K562 (cell line): ENCODE measurements around the gene GLMP. TPM values are rescaled to one million over a fixed set of nuclear protein-coding genes. Genes with fewer than 3 reads are reported as not detected.

Experiments
- ATAC-seq: fragments of 200-7000 bp; cut with Tn5 transposase; 3 replicates; pipeline ENCODE4 v1.9.1; 2020; ENCODE audit warnings: moderate library complexity
- BruUV-seq: library from RNA; stranded (reverse); fragments of 400-500 nt; replicated peaks from 2 replicates; lab custom pipeline; 2021; lab: Mats Ljungman, UMichigan
- CTCF ChIA-PET: fragments of 300-600 bp; formaldehyde crosslinking; extraction: SDS; loops from one replicate; lab custom pipeline; 2021; ENCODE audit warnings: low intra/inter-chr PET ratio; lab: Yijun Ruan, JAX
- POLR2A ChIA-PET: fragments of 300-600, 350-650 bp; sonication (Branson Sonifier 250); formaldehyde crosslinking; extraction: SDS; loops from one replicate; lab custom pipeline; 2021; ENCODE audit warnings: antibody characterized with exemption, inconsistent platforms; lab: Yijun Ruan, JAX
- DNase-seq, 4 experiments: peaks; one replicate each; pipeline versions ENCODE4 v3.0.0 to v3.0.0-alpha.2; 2011 to 2018; ENCODE audit warnings: low spot score in 3 of 4, mixed read lengths in 3 of 4; ENCODE audit errors: extremely low read depth in 1 of 4
- FAIRE-seq: peaks from 2 replicates; lab custom pipeline; 2011; peaks lifted over from hg19 to GRCh38; lab: Jason Lieb, UNC
- H2AFZ ChIP-seq: 2 replicates; pipeline ENCODE4 v1.6.0; 2011; ENCODE audit warnings: low read depth, low read length, control low read depth, inconsistent platforms
- H3K27ac ChIP-seq: fragments of 200-600 bp; 3 replicates; pipeline ENCODE4 v1.8.0; 2011; ENCODE audit warnings: low read depth, mild to moderate bottlenecking, control low read depth, inconsistent platforms, low read length, moderate library complexity, mixed read lengths; ENCODE audit errors: extremely low read depth
- H3K27me3 ChIP-seq, 2 experiments: fragments of 300-600 bp in 1 of 2; 2 replicates in 1 of 2; 3 replicates in 1 of 2; pipeline versions ENCODE4 v1.6.0 to v1.8.0; 2011; ENCODE audit warnings: inconsistent platforms in 2 of 2, low read length in 2 of 2, mild to moderate bottlenecking in 1 of 2, mixed read lengths in 1 of 2, moderate library complexity in 1 of 2; ENCODE audit not compliant: control insufficient read depth in 2 of 2, insufficient read depth in 2 of 2
- H3K36me3 ChIP-seq: fragments of 300-600 bp; 3 replicates; pipeline ENCODE4 v1.8.0; 2011; ENCODE audit warnings: mild to moderate bottlenecking, low read length, inconsistent platforms; ENCODE audit not compliant: control insufficient read depth, insufficient read depth
- H3K4me1 ChIP-seq, 2 experiments: fragments of 200-600 bp in 1 of 2; replicated peaks in 1 of 2; 2 replicates in 1 of 2; 3 replicates in 1 of 2; pipeline versions ENCODE4 v1.5.1 to v1.8.0; 2011; ENCODE audit warnings: inconsistent platforms in 2 of 2, low read length in 2 of 2, mild to moderate bottlenecking in 1 of 2, mixed read lengths in 1 of 2, moderate library complexity in 1 of 2; ENCODE audit not compliant: control insufficient read depth in 2 of 2, insufficient read depth in 2 of 2
- H3K4me2 ChIP-seq: 2 replicates; pipeline ENCODE4 v1.6.1; 2011; ENCODE audit warnings: low read length, control low read depth, inconsistent platforms, mixed read lengths; ENCODE audit not compliant: insufficient read depth
- H3K4me3 ChIP-seq: fragments of 200-600 bp; sonication (generic), shearing (Covaris generic); 2 replicates; pipeline ENCODE4 v1.5.1; 2016; ENCODE audit warnings: control low read depth, inconsistent platforms
- H3K79me2 ChIP-seq: fragments of 200-600 bp; 3 replicates; pipeline ENCODE4 v1.8.0; 2011; ENCODE audit warnings: low read length, inconsistent platforms; ENCODE audit not compliant: control insufficient read depth, insufficient read depth
- H3K9ac ChIP-seq, 2 experiments: 2 replicates each; pipeline versions ENCODE4 v1.6.0 to v1.6.1; 2011; ENCODE audit warnings: low read depth in 2 of 2, low read length in 2 of 2, control low read depth in 1 of 2, inconsistent platforms in 1 of 2, mild to moderate bottlenecking in 1 of 2, mixed read lengths in 1 of 2; ENCODE audit not compliant: insufficient read depth in 1 of 2
- H3K9me1 ChIP-seq: one replicate; pipeline ENCODE4 v1.6.0; 2011; ENCODE audit warnings: inconsistent platforms, mild to moderate bottlenecking, low read length, moderate library complexity; ENCODE audit not compliant: control insufficient read depth, insufficient read depth
- H3K9me3 ChIP-seq: replicated peaks from 2 replicates; pipeline ENCODE4 v1.5.1; 2011; ENCODE audit warnings: low read depth, low read length, inconsistent platforms; ENCODE audit not compliant: control insufficient read depth, insufficient read depth
- H4K20me1 ChIP-seq: replicated peaks from 2 replicates; pipeline ENCODE4 v1.6.1; 2011; ENCODE audit warnings: low read length, inconsistent platforms, mixed read lengths; ENCODE audit not compliant: control insufficient read depth, insufficient read depth
- CBFA2T2 ChIP-seq: fragments of 450-650 bp; conservative IDR thresholded peaks from 2 replicates; pipeline ENCODE4 v1.6.1; 2017; ENCODE audit warnings: mild to moderate bottlenecking
- ETV5 ChIP-seq: sonication (generic); formaldehyde crosslinking; IDR thresholded peaks from 2 replicates; pipeline ENCODE4 v1.4.0; 2020; ENCODE audit warnings: low read depth, mild to moderate bottlenecking, missing genetic modification reagents
- HLTF ChIP-seq: fragments of 450-650 bp; IDR thresholded peaks from 2 replicates; pipeline ENCODE4 v1.6.1; 2016
- PHF8 ChIP-seq: fragments of 200-600 bp; sonication (generic); IDR thresholded peaks from 2 replicates; pipeline ENCODE4 v1.6.1; 2012; ENCODE audit warnings: mixed run types, mild to moderate bottlenecking, inconsistent platforms, low read length, moderate library complexity, borderline replicate concordance
- POLR2B ChIP-seq: fragments of 450-650 bp; IDR thresholded peaks from 2 replicates; pipeline ENCODE4 v1.6.1; 2018; ENCODE audit warnings: low read depth; ENCODE audit not compliant: partially characterized antibody
- POLR2H ChIP-seq: IDR thresholded peaks from 2 replicates; pipeline ENCODE4 v1.6.1; 2016; ENCODE audit warnings: missing genetic modification characterization, low read depth, mild to moderate bottlenecking, control low read depth, missing compliant biosample characterization, moderate library complexity
- REST ChIP-seq, 2 experiments: fragments of 450-650 bp; formaldehyde crosslinking in 1 of 2; IDR thresholded peaks; 2 replicates each; pipeline versions ENCODE4 v1.4.0 to v1.6.1; 2014 to 2020; ENCODE audit warnings: mild to moderate bottlenecking in 2 of 2, borderline replicate concordance in 1 of 2, low read depth in 1 of 2
- SAFB ChIP-seq: fragments of 200-400 bp; formaldehyde crosslinking; IDR thresholded peaks from 2 replicates; pipeline ENCODE4 v1.6.1; 2017; ENCODE audit warnings: low read depth, low read length, borderline replicate concordance
- SREBF2 ChIP-seq: sonication (generic); formaldehyde crosslinking; IDR thresholded peaks from 2 replicates; pipeline ENCODE4 v1.4.0; 2020; ENCODE audit warnings: mild to moderate bottlenecking, missing genetic modification reagents
- TBL1XR1 ChIP-seq, 2 experiments: IDR thresholded peaks; 2 replicates each; pipeline ENCODE4 v1.6.1; 2012; ENCODE audit warnings: improper control_type of control experiment in 2 of 2, low read length in 2 of 2, mild to moderate bottlenecking in 1 of 2
- THRAP3 ChIP-seq: fragments of 450-650 bp; IDR thresholded peaks from 2 replicates; pipeline ENCODE4 v1.6.1; 2016; ENCODE audit warnings: mild to moderate bottlenecking, inconsistent platforms, borderline replicate concordance
- ZNF740 ChIP-seq, 3 experiments: fragments of 200-800 bp in 1 of 3; sonication (Bioruptor generic) in 1 of 3; sonication (generic) in 1 of 3; formaldehyde crosslinking in 1 of 3; IDR thresholded peaks; 2 replicates each; pipeline versions ENCODE4 v1.6.1 to v1.8.0; 2016 to 2022; ENCODE audit warnings: mild to moderate bottlenecking in 2 of 3, missing compliant biosample characterization in 2 of 3, missing genetic modification characterization in 2 of 3, missing genetic modification reagents in 1 of 3
- WGBS: fragments of 100-300 bp; shearing (Covaris generic); methylation state at CpG from one replicate; pipeline ENCODE4 v1.1.6; 2016; ENCODE audit warnings: low coverage, mixed read lengths; ENCODE audit not compliant: insufficient coverage; ENCODE audit errors: missing lambda C conversion rate; 5-methylcytosine and 5-hydroxymethylcytosine counted together
- in situ Hi-C: fragments of 300-500 bp; cut with MboI; formaldehyde crosslinking; loops from 4 replicates; pipeline ENCODE4 v1.15.0; 2018; ENCODE audit warnings: inconsistent platforms, mixed read lengths
- intact Hi-C: fragments of 100-400 bp; cut with micrococcal nuclease; formaldehyde crosslinking; loops from 2 replicates; pipeline ENCODE4 v1.14.2; 2022
- polyA plus RNA-seq, 8 experiments: library from polyadenylated mRNA; depleted of rRNA in 4 of 8; stranded (reverse) in 5 of 8; unstranded in 3 of 8; fragments of >200 nt; fragmentation: Nextera tagmentation in 2 of 8; fragmentation: Illumina TruSeq in 1 of 8; extraction: Ambion mirVana in 2 of 8; extraction: Trizol in 1 of 8; gene quantifications; 2 replicates each; pipeline versions ENCODE4 v1.2.1 to v1.2.3, GENCODE V29; 2011 to 2014; ENCODE audit warnings: inconsistent platforms in 1 of 8, missing spikeins in 1 of 8
- total RNA-seq, 7 experiments: library from RNA; depleted of rRNA in 6 of 7; stranded (reverse); fragments of >200 nt in 6 of 7; fragmentation: Illumina TruSeq in 2 of 7; extraction: Trizol in 2 of 7; gene quantifications; 2 replicates each; pipeline versions ENCODE4 v1.2.1 to v1.2.3, GENCODE V29; 2011 to 2021; ENCODE audit warnings: low replicate concordance in 1 of 7
- TF ChIP-seq, protein P1 (sequence below): sonication (generic); formaldehyde crosslinking; IDR thresholded peaks from 2 replicates; pipeline ENCODE4 v1.5.0; 2020; ENCODE audit warnings: missing genetic modification reagents

The GLMP gene
- total and polyA plus RNA-seq, 9 of the 15 experiments (the other 6 are each of a cell fraction or from before 2014, with no cell fraction given): 8.3 to 28.2 (median 22.4) TPM

DNA sequence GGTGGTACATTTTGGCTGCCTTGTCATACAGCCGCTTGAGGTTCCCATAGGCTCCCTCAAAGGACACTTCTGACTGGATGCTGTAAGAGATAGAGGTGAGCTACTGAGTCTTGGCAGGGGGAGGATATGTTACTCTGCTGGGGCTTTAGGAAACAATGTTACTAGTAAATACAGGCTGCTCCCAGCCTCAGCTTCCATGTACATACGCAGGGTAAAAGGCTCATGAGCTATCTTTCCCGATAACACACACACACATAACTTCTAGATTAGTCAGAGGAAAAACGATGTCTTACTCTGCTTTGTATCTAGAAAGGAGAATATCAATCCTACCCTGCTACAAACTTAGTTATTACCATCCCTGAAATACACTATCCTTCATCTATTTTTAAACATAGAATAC lies 27.1 kb downstream of the GLMP start:
- H3K27me3 ChIP-seq: no peaks in the 10 kb centered on the region
- DNase-seq: no peak
- 0 out of 2 replicates have a peak, but pooled peaks cover 5% of the 10 kb centered on the region for H4K20me1 ChIP-seq
- H3K9me1 ChIP-seq: no peaks in the 10 kb centered on the region
- 85% methylated on average over 4 of the region's 4 CpGs for WGBS
- H3K9ac ChIP-seq: no peak overlapping the region; a peak in 1 of 4 replicates
- BruUV-seq: no TSS peak
- H3K4me3 ChIP-seq: no peak overlapping the region
- no peak for ATAC-seq
- intact Hi-C loops (no loop called here), in situ Hi-C loops (no loop called here)
- H3K36me3 ChIP-seq: peaks cover 92% of the 10 kb centered on the region
- no peak overlapping the region for H2AFZ ChIP-seq
- H3K9me3 ChIP-seq: no peaks in the 10 kb centered on the region
- no peaks in the 10 kb centered on the region for H3K4me1 ChIP-seq
- CTCF ChIA-PET: no interaction called here
- no peak overlapping the region for H3K4me2 ChIP-seq
- no peak for FAIRE-seq
- no peaks in the 10 kb centered on the region for H3K79me2 ChIP-seq
- H3K27ac ChIP-seq: no peak overlapping the region
- POLR2A ChIA-PET: interaction anchor here (7.5 kb wide), 1 partner anchor 15 kb away, joined by 63 read pairs; the partner anchor contains the start of genes SMG5 and TMEM79
- TF ChIP-seq, protein P1, sequence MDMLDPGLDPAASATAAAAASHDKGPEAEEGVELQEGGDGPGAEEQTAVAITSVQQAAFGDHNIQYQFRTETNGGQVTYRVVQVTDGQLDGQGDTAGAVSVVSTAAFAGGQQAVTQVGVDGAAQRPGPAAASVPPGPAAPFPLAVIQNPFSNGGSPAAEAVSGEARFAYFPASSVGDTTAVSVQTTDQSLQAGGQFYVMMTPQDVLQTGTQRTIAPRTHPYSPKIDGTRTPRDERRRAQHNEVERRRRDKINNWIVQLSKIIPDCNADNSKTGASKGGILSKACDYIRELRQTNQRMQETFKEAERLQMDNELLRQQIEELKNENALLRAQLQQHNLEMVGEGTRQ (CRISPR knock-in tag): no peak
- TF ChIP-seq ZNF740 (CRISPR knock-in tag; IDR thresholded peaks at IDR 0.05) (no peak), ZNF740 (tag; IDR thresholded peaks at IDR 0.05) (no peak), CBFA2T2 (no peak), SAFB (no peak), POLR2B (no peak), POLR2H (tag) (no peak), ETV5 (CRISPR knock-in tag) (no peak), SREBF2 (CRISPR knock-in tag) (no peak), HLTF (no peak), THRAP3 (no peak), PHF8 (no peak), TBL1XR1 (IDR thresholded peaks at IDR 0.05; ENCODE audit: low read length in 2 of 2) (no peak), REST (IDR thresholded peaks at IDR 0.05; ENCODE audit: borderline replicate concordance) (no peak), REST (CRISPR knock-in tag; IDR thresholded peaks at IDR 0.05; ENCODE audit: low read depth) (no peak)
